Neural cell (in vitro differentiated cells): ENCODE data around the gene PTH1R.

Experiments
- EZH2 ChIP-seq: fragments of 200-600, 300-800 bp; shearing (Covaris generic), sonication (generic); IDR thresholded peaks from 2 replicates; pipeline ENCODE4 v1.6.1; 2014; ENCODE audit warnings: antibody characterized with exemption, low read length, borderline replicate concordance, mild to moderate bottlenecking; ENCODE audit not compliant: insufficient read depth, poor library complexity, severe bottlenecking
- MXI1 ChIP-seq: fragments of 450-650 bp; conservative IDR thresholded peaks from 2 replicates; pipeline ENCODE4 v1.6.1; 2014; ENCODE audit warnings: antibody characterized with exemption, mild to moderate bottlenecking; ENCODE audit not compliant: poor library complexity, severe bottlenecking

DNA sequence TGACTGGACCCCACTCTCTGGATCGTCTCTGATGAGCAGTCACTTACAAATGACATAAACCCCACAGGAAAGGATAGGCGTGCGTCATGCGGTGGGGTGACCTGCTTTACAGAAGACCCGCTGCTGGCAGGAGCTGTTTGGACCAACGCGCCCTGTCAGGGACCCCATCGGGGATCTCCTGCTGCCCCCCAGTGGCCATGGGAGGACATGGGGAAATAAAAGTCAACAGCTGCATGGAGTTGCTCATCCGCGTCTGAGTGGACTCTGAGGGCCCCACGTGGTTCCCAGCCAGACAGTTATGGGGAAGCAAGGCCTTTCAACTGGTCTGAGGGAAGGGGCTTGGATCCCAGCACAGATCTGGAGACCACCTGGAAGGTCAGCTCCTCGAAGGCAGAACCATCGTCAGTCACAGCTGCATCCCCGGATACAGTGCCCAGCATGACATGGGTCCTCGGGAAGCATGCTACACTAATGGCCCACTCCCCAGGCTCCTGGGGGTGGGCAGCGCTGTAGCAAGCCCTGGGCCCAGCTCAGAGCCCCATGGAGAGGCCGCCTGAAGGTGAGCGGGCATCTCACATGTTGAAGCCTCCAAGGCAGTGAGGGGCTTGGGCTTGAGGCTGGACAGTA is 32.1 kb downstream of the PTH1R start:
- TF ChIP-seq MXI1 (no peak), EZH2 (no peak)
